GM12891 (cell line): ENCODE data around the gene LTBR.

ENCODE experiments used
- PAX5 ChIP-seq: IDR thresholded peaks from 2 replicates; pipeline ENCODE4 v1.6.1; 2011; ENCODE audit warnings: low read length, moderate library complexity, mild to moderate bottlenecking; ENCODE audit not compliant: insufficient read depth, severe bottlenecking
- POLR2A ChIP-seq: IDR thresholded peaks from 2 replicates; pipeline ENCODE4 v1.6.1; 2011; ENCODE audit warnings: low read depth, low read length, control low read depth
- POLR2AphosphoS5 ChIP-seq: IDR thresholded peaks from 2 replicates; pipeline ENCODE4 v1.6.1; 2011; ENCODE audit warnings: low read depth, low read length, control low read depth
- POU2F2 ChIP-seq: IDR thresholded peaks from 2 replicates; pipeline ENCODE4 v1.6.1; 2011; ENCODE audit warnings: low read depth, mild to moderate bottlenecking, control low read depth, low read length, moderate library complexity
- SPI1 ChIP-seq: IDR thresholded peaks from 2 replicates; pipeline ENCODE4 v1.6.1; 2011; ENCODE audit warnings: low read depth, low read length, control low read depth
- TAF1 ChIP-seq: IDR thresholded peaks from 2 replicates; pipeline ENCODE4 v1.6.1; 2011; ENCODE audit warnings: low read depth, low read length, control low read depth

DNA sequence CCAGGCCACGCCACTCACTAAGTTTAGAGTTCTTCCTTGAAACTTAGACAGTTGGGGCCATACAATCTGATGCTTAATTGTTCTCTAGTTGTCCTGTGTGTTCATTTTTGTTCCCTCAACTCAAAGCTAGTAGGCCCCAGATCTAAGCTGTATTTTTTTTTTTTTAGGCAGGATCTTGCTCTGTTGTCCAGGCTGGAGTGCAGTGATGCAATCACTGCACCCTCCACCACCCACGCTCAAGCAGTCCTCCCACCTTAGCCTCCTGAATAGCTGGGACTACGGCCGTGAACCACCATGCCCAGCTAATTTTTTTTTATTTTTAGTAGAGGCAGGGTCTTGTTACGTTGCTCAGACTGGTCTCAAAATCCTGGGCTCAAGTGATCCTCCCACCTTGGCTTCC, 49.6 kb upstream of the LTBR start:
- TF ChIP-seq POLR2AphosphoS5 (no peak), POLR2A (no peak), SPI1 (no peak), TAF1 (no peak), POU2F2 (no peak), PAX5 (no peak)
